ENCODE measurements around the gene LRRC25.

DNA sequence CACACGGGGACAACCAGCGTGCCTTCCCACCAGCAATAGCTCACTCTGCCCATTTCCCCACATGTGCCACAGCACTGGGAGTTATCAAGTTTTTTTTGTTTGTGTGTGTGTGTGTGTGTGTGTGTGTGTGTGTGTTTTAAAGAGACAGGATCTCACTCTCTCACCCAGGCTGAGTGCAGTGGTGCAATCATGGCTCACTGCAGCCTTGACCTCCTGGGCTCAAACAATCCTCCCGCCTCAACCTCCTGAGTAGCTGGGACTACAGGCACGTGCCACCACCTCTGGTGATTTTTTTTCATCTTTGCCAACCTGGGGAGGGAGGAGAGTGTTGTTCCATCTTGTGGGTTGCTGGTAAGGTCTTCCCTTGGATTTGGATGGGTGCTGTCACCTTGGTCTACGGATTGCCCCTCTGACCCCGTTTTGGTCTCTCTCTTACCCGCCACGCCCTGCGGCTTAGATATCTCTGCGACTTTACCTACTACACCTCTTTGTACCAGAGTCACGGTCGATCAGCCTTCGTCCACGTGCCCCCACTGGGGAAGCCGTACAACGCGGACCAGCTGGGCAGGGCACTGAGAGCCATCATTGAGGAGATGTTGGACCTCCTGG lies 34.4 kb downstream of the LRRC25 start:
- TF ChIP-seq CTCF (conservative IDR thresholded peaks at IDR 0.05; ENCODE audit: low read depth, low read length), result no peak
- TF ChIP-seq CHD1 (IDR thresholded peaks at IDR 0.05; ENCODE audit: low read depth, low read length), result no peak
- no peak for TF ChIP-seq RAD21 (IDR thresholded peaks at IDR 0.05; ENCODE audit: low read length)
- TF ChIP-seq RFX5 (IDR thresholded peaks at IDR 0.05; ENCODE audit: low read depth, low read length), result no peak
- no peak for TF ChIP-seq MAFK (IDR thresholded peaks at IDR 0.05; ENCODE audit: low read depth, low read length)
- TF ChIP-seq, protein P1, sequence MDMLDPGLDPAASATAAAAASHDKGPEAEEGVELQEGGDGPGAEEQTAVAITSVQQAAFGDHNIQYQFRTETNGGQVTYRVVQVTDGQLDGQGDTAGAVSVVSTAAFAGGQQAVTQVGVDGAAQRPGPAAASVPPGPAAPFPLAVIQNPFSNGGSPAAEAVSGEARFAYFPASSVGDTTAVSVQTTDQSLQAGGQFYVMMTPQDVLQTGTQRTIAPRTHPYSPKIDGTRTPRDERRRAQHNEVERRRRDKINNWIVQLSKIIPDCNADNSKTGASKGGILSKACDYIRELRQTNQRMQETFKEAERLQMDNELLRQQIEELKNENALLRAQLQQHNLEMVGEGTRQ (IDR thresholded peaks at IDR 0.05; ENCODE audit: low read depth, low read length), result no peak
- TF ChIP-seq POLR2A (IDR thresholded peaks at IDR 0.05; ENCODE audit: low read depth, low read length), result no peak
- TF ChIP-seq SMC3 (IDR thresholded peaks at IDR 0.05; ENCODE audit: low read depth, low read length), result no peak
- no peak for TF ChIP-seq MAZ (IDR thresholded peaks at IDR 0.05; ENCODE audit: borderline replicate concordance, low read depth, low read length)
- no peak for TF ChIP-seq CEBPB (IDR thresholded peaks at IDR 0.05; ENCODE audit: low read depth, low read length)
